Stomach (tissue), 4 donors: ENCODE measurements around the gene EEF2.

ENCODE experiments used
- CTCF ChIP-seq, 7 experiments: fragments of 450-650 bp in 4 of 7; fragments of 200-600 bp in 3 of 7; sonication (generic) in 3 of 7; IDR thresholded peaks; one replicate each; pipeline ENCODE4 v1.5.1; 2016 to 2019; ENCODE audit warnings: antibody characterized with exemption in 7 of 7, control low read depth in 2 of 7, mild to moderate bottlenecking in 1 of 7
- EP300 ChIP-seq: sonication (generic); formaldehyde crosslinking; IDR thresholded peaks from one replicate; pipeline ENCODE4 v1.6.1; 2017; ENCODE audit warnings: antibody characterized with exemption
- POLR2A ChIP-seq, 4 donors: fragments of 450-650 bp; IDR thresholded peaks; one replicate each; pipeline ENCODE4 v1.6.1; 2016; ENCODE audit warnings: antibody characterized with exemption in 4 of 4, control low read depth in 2 of 4, mild to moderate bottlenecking in 1 of 4, moderate library complexity in 1 of 4
- POLR2AphosphoS5 ChIP-seq, 3 donors: sonication (generic); formaldehyde crosslinking; IDR thresholded peaks; one replicate each; pipeline ENCODE4 v1.6.1; 2016; ENCODE audit warnings: antibody characterized with exemption in 3 of 3

- TF ChIP-seq CTCF (IDR thresholded peaks at IDR 0.05) (no peak), POLR2A (IDR thresholded peaks at IDR 0.05) (no peak), EP300 (no peak), POLR2AphosphoS5 (IDR thresholded peaks at IDR 0.05) (no peak)
These were observed 40.1 kb upstream of the EEF2 start for GRCh38 chr19:4025317-4025716.
